Astrocyte (in vitro differentiated cells and primary cell): ENCODE results near the gene MIB1. TPM values are rescaled to one million over a fixed set of nuclear protein-coding genes. Genes with fewer than 3 reads are reported as not detected.

Experiments used
- DNase-seq: peaks from one replicate; pipeline ENCODE4 v3.0.0-alpha.2; 2010; ENCODE audit warnings: low read depth
- FAIRE-seq: peaks from 2 replicates; lab custom pipeline; 2011; peaks lifted over from hg19 to GRCh38; lab: Jason Lieb, UNC
- H2AFZ ChIP-seq: 2 replicates; pipeline ENCODE4 v1.6.0; 2012; ENCODE audit warnings: low read depth, low read length, inconsistent platforms
- H3K27ac ChIP-seq: 2 replicates; pipeline ENCODE4 v1.5.1; 2011; ENCODE audit warnings: low read depth, low read length, inconsistent platforms
- H3K27me3 ChIP-seq: 2 replicates; pipeline ENCODE4 v1.6.0; 2011; ENCODE audit warnings: low read length, inconsistent platforms; ENCODE audit not compliant: insufficient read depth
- H3K36me3 ChIP-seq: 2 replicates; pipeline ENCODE4 v1.5.1; 2011; ENCODE audit warnings: low read length, inconsistent platforms; ENCODE audit not compliant: insufficient read depth
- H3K4me1 ChIP-seq: 2 replicates; pipeline ENCODE4 v1.5.1; 2011; ENCODE audit warnings: low read length, inconsistent platforms; ENCODE audit not compliant: insufficient read depth
- H3K4me2 ChIP-seq: 2 replicates; pipeline ENCODE4 v1.6.0; 2012; ENCODE audit warnings: low read length, inconsistent platforms
- H3K4me3 ChIP-seq: 2 replicates; pipeline ENCODE4 v1.5.1; 2011; ENCODE audit warnings: low read depth, mild to moderate bottlenecking, low read length, inconsistent platforms; ENCODE audit not compliant: insufficient read depth
- H3K79me2 ChIP-seq: 2 replicates; pipeline ENCODE4 v1.6.0; 2012; ENCODE audit warnings: mild to moderate bottlenecking, low read length, inconsistent platforms; ENCODE audit not compliant: insufficient read depth
- H3K9ac ChIP-seq: 2 replicates; pipeline ENCODE4 v1.6.0; 2012; ENCODE audit warnings: mild to moderate bottlenecking, low read length, inconsistent platforms
- H3K9me3 ChIP-seq: 2 replicates; pipeline ENCODE4 v1.5.1; 2012; ENCODE audit warnings: low read depth, mild to moderate bottlenecking, low read length, inconsistent platforms; ENCODE audit not compliant: insufficient read depth
- H4K20me1 ChIP-seq: 2 replicates; pipeline ENCODE4 v1.6.0; 2012; ENCODE audit warnings: low read length, inconsistent platforms; ENCODE audit not compliant: insufficient read depth
- H3K27ac Mint-ChIP-seq: one replicate; pipeline ENCODE4 v1.8.0; 2021; ENCODE audit warnings: mild to moderate bottlenecking, mixed read lengths; ENCODE audit not compliant: unreplicated experiment
- H3K27me3 Mint-ChIP-seq: one replicate; pipeline ENCODE4 v1.8.0; 2021; ENCODE audit warnings: low read depth, mixed read lengths; ENCODE audit not compliant: unreplicated experiment
- H3K36me3 Mint-ChIP-seq: one replicate; pipeline ENCODE4 v1.8.0; 2021; ENCODE audit warnings: low read depth, mixed read lengths; ENCODE audit not compliant: unreplicated experiment
- H3K4me1 Mint-ChIP-seq: one replicate; pipeline ENCODE4 v1.8.0; 2021; ENCODE audit warnings: low read depth, mixed read lengths; ENCODE audit not compliant: unreplicated experiment
- H3K4me3 Mint-ChIP-seq: one replicate; pipeline ENCODE4 v1.8.0; 2021; ENCODE audit warnings: mild to moderate bottlenecking, moderate library complexity, mixed read lengths; ENCODE audit not compliant: unreplicated experiment
- H3K9me3 Mint-ChIP-seq: one replicate; pipeline ENCODE4 v1.8.0; 2021; ENCODE audit warnings: mild to moderate bottlenecking, mixed read lengths; ENCODE audit not compliant: unreplicated experiment
- EZH2 ChIP-seq: IDR thresholded peaks from 2 replicates; pipeline ENCODE4 v1.6.1; 2012; ENCODE audit warnings: mild to moderate bottlenecking, low read length, inconsistent platforms; ENCODE audit not compliant: insufficient read depth
- total RNA-seq: library from RNA; stranded (reverse); gene quantifications from 2 replicates; pipeline ENCODE4 v1.2.1, GENCODE V29; 2021
- TF ChIP-seq, protein P1 (sequence below): IDR thresholded peaks from 2 replicates; pipeline ENCODE4 v1.5.1; 2011; ENCODE audit warnings: low read depth, mild to moderate bottlenecking, inconsistent platforms, low read length, moderate library complexity; ENCODE audit not compliant: insufficient read depth

Gene MIB1
- total RNA-seq, 1 donor from 2014 or later: 56.1 TPM

DNA sequence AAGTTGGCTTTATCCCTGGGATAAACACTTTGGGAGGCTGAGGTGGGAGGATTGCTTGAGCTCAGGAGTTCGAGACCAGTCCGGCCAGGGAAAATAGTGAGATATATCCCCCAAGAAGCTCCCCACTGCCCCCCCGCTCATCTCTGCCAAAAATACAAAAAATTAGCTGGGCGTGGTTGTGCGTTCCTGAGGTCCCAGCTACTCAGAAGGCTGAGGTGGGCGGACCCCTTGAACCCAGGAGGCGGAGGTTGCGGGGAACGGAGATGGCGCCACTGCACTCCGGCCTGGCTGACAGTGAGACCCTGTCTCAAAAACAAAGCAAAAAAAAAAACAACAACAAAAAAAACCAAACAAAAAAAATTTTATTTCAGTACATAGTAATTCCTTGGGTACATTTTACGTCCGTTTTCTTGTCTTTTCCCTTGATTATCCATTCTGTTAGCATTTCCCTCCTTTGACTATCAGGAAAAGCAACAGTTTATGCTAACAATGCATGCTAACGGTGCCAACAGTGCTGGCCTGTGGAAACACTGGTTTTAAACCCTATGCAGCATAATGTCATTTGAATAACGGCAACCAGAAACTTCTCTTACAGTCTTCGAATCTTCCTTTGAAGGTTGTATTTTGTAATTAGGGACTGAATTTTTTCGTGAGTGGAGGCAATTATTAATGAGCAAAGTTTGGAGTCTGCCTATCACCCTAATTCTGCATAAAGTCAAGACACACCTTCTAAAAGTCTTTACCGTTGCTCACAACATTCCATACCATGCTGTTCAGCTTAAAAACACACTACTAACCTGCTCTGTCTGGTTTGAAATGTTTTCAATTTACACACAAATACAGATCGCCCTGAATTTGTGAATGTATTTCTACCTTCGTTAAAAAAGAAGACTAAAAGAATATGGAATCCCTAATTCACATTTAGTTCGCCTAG lies 721 bp upstream of the MIB1 start:
- peaks cover 11% of the 10 kb centered on the region for H3K4me1 Mint-ChIP-seq
- H3K27me3 ChIP-seq: no peaks in the 10 kb centered on the region

DNA sequence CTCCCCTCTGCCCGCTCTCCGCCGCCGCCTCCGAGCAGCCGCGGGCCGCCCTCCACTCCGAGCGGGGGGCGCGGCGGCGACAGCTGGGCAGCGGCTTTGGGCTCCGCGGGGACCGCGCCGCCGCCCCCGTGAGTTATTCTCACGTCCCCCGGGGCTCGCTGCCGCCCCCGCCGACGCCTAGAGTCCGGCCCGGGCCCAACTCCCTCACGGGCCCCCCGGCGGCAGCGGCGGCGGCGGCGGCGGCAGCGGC lies 645 bp downstream of the MIB1 start:
- peak overlapping the region; percentile 92 for H3K4me3 Mint-ChIP-seq
- TF ChIP-seq EZH2: no peak
- TF ChIP-seq, protein P1, sequence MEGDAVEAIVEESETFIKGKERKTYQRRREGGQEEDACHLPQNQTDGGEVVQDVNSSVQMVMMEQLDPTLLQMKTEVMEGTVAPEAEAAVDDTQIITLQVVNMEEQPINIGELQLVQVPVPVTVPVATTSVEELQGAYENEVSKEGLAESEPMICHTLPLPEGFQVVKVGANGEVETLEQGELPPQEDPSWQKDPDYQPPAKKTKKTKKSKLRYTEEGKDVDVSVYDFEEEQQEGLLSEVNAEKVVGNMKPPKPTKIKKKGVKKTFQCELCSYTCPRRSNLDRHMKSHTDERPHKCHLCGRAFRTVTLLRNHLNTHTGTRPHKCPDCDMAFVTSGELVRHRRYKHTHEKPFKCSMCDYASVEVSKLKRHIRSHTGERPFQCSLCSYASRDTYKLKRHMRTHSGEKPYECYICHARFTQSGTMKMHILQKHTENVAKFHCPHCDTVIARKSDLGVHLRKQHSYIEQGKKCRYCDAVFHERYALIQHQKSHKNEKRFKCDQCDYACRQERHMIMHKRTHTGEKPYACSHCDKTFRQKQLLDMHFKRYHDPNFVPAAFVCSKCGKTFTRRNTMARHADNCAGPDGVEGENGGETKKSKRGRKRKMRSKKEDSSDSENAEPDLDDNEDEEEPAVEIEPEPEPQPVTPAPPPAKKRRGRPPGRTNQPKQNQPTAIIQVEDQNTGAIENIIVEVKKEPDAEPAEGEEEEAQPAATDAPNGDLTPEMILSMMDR: no peak

More for the DNA sequence above, 721 bp upstream of the MIB1 start:
- peaks cover 26% of the 10 kb centered on the region for H4K20me1 ChIP-seq
- peak; percentile 17 for FAIRE-seq
- H3K9me3 Mint-ChIP-seq: peaks cover 14% of the 10 kb centered on the region
- peak overlapping the region; percentile 72 for H3K4me3 ChIP-seq
- H3K79me2 ChIP-seq: peaks cover 35% of the 10 kb centered on the region
- peak overlapping the region; percentile 58 for H2AFZ ChIP-seq
- H3K27ac ChIP-seq: peak overlapping the region; percentile 33
- no peaks in the 10 kb centered on the region for H3K27me3 Mint-ChIP-seq
- no peaks in the 10 kb centered on the region for H3K9me3 ChIP-seq
- H3K36me3 ChIP-seq: no peaks in the 10 kb centered on the region
- TF ChIP-seq EZH2: no peak
- TF ChIP-seq, protein P1: no peak
- DNase-seq: peak; percentile 46
- H3K9ac ChIP-seq: peak overlapping the region; percentile 93
- H3K36me3 Mint-ChIP-seq: no peaks in the 10 kb centered on the region
- peak overlapping the region; percentile 80 for H3K27ac Mint-ChIP-seq
- peak overlapping the region; percentile 99 for H3K4me2 ChIP-seq
- H3K4me3 Mint-ChIP-seq: peak overlapping the region; percentile 87
- H3K4me1 ChIP-seq: peaks cover 15% of the 10 kb centered on the region

More for the DNA sequence above, 645 bp downstream of the MIB1 start:
- H3K4me1 Mint-ChIP-seq: peaks cover 13% of the 10 kb centered on the region
- H3K79me2 ChIP-seq: peaks cover 49% of the 10 kb centered on the region
- no peak overlapping the region for H2AFZ ChIP-seq
- no peak for FAIRE-seq
- H3K27me3 Mint-ChIP-seq: no peaks in the 10 kb centered on the region
- H3K4me1 ChIP-seq: peaks cover 15% of the 10 kb centered on the region
- H3K9ac ChIP-seq: peak overlapping the region; percentile 93
- no peak overlapping the region for H3K27ac Mint-ChIP-seq
- H3K9me3 Mint-ChIP-seq: peaks cover 13% of the 10 kb centered on the region
- H3K36me3 Mint-ChIP-seq: no peaks in the 10 kb centered on the region
- peak overlapping the region; percentile 72 for H3K4me3 ChIP-seq
- no peaks in the 10 kb centered on the region for H3K9me3 ChIP-seq
- peak overlapping the region; percentile 96 for H3K27ac ChIP-seq
- peak overlapping the region; percentile 99 for H3K4me2 ChIP-seq
- H3K36me3 ChIP-seq: no peaks in the 10 kb centered on the region
- no peaks in the 10 kb centered on the region for H3K27me3 ChIP-seq
- peaks cover 39% of the 10 kb centered on the region for H4K20me1 ChIP-seq
- no peak for DNase-seq
